ENCODE results near the gene ABHD14A.

The ABHD14A gene

GRCh38 chr3:51961602-51962569, 13.0 kb upstream of the ABHD14A start:
- DNase-seq (ENCODE audit: low spot score), result no peak
- no peak overlapping the region for H3K27ac ChIP-seq (ENCODE audit: poor library complexity, severe bottlenecking)
- no peaks in the 10 kb centered on the region for H3K27me3 ChIP-seq (ENCODE audit: insufficient read depth, poor library complexity, severe bottlenecking)
- H3K9me3 ChIP-seq (ENCODE audit: severe bottlenecking), result no peaks in the 10 kb centered on the region
- TF ChIP-seq, protein P1, sequence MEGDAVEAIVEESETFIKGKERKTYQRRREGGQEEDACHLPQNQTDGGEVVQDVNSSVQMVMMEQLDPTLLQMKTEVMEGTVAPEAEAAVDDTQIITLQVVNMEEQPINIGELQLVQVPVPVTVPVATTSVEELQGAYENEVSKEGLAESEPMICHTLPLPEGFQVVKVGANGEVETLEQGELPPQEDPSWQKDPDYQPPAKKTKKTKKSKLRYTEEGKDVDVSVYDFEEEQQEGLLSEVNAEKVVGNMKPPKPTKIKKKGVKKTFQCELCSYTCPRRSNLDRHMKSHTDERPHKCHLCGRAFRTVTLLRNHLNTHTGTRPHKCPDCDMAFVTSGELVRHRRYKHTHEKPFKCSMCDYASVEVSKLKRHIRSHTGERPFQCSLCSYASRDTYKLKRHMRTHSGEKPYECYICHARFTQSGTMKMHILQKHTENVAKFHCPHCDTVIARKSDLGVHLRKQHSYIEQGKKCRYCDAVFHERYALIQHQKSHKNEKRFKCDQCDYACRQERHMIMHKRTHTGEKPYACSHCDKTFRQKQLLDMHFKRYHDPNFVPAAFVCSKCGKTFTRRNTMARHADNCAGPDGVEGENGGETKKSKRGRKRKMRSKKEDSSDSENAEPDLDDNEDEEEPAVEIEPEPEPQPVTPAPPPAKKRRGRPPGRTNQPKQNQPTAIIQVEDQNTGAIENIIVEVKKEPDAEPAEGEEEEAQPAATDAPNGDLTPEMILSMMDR (IDR thresholded peaks at IDR 0.05; ENCODE audit: poor library complexity, severe bottlenecking), result no peak
- H3K4me1 ChIP-seq (ENCODE audit: insufficient read depth, poor library complexity, severe bottlenecking), result no peaks in the 10 kb centered on the region
- ATAC-seq (ENCODE audit: low read depth), result no peak
- H3K4me3 ChIP-seq (ENCODE audit: severe bottlenecking), result no peak overlapping the region
- no peaks in the 10 kb centered on the region for H3K36me3 ChIP-seq (ENCODE audit: low read depth)

DNA sequence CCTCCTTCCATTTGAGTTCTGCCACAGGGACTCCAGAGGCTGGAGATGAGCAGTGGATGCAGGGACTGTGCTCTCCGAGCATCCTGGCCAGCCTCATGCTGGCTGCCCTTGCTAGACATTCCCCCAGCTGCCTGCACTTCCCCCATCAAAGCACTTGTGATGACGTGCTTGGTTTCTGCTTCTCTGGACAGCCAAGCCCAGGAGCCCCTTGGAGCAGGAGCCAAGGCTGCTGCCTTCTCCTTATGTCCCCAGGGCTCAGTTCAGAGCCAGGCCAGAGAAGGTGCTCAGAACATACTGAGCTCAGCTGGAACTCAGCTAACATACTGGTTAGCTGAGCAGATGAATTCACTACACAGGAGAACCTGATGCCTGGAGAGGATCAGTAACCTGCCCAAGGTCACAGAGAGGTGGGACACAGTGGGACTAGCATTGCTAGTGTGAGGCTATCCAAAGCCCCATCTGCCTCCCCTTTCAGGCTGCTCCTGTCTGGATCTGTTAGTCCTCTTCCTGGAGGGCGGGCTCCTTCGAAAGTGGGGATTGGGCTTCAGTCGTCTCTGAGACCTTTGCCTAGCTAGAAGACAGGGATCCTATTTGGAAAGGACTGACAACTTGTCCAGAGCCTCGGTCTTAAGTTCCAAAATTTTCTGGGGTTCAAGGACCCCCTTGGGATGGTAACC, 11.9 kb upstream of the ABHD14A start:
- Histone ChIP-seq H3K9me3 (ENCODE audit: severe bottlenecking) (no peaks in the 10 kb centered on the region), H3K4me1 (ENCODE audit: insufficient read depth, poor library complexity, severe bottlenecking) (no peaks in the 10 kb centered on the region), H3K27ac (ENCODE audit: poor library complexity, severe bottlenecking) (no peak overlapping the region), H3K4me3 (ENCODE audit: severe bottlenecking) (no peak overlapping the region), H3K36me3 (ENCODE audit: low read depth) (no peaks in the 10 kb centered on the region), H3K27me3 (ENCODE audit: insufficient read depth, poor library complexity, severe bottlenecking) (no peaks in the 10 kb centered on the region)
- DNase-seq (ENCODE audit: low spot score) (no peak), ATAC-seq (ENCODE audit: low read depth) (no peak)
- TF ChIP-seq, protein P1 (IDR thresholded peaks at IDR 0.05; ENCODE audit: poor library complexity, severe bottlenecking), result no peak

- DNase-seq (ENCODE audit: low spot score), result peak; percentile 55
- Histone ChIP-seq H3K4me1 (ENCODE audit: insufficient read depth, poor library complexity, severe bottlenecking) (no peaks in the 10 kb centered on the region), H3K36me3 (ENCODE audit: low read depth) (no peaks in the 10 kb centered on the region), H3K27me3 (ENCODE audit: insufficient read depth, poor library complexity, severe bottlenecking) (no peaks in the 10 kb centered on the region), H3K4me3 (ENCODE audit: severe bottlenecking) (no peak overlapping the region), H3K27ac (ENCODE audit: poor library complexity, severe bottlenecking) (no peak overlapping the region), H3K9me3 (ENCODE audit: severe bottlenecking) (no peaks in the 10 kb centered on the region)
- no peak for ATAC-seq (ENCODE audit: low read depth)
- TF ChIP-seq, protein P1 (IDR thresholded peaks at IDR 0.05; ENCODE audit: poor library complexity, severe bottlenecking), result no peak
These were observed 10.9 kb upstream of the ABHD14A start for GRCh38 chr3:51963951-51964451.

DNA sequence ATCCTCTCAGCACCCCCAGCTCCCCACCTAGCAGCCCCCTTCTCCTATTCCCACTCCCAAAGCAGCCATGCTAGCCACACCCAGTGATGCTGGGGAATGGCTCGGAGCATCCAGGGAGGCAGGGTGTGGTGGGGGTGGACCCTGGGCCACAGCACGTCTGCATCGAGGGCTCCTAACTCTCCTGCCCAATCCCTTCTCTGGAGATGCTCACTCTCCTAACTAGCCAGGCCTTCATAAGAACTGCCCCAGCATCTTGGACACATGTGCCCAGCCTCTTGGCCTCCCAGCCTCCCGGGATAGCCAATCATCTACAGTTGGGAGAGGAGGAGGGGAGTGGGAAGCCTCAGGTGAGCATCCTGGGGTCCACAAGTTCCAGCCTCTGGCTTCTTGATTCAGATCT, 10.3 kb upstream of the ABHD14A start:
- no peak for ATAC-seq (ENCODE audit: low read depth)

More for the DNA sequence above, 10.3 kb upstream of the ABHD14A start:
- no peaks in the 10 kb centered on the region for H3K27me3 ChIP-seq (ENCODE audit: insufficient read depth, poor library complexity, severe bottlenecking)
- TF ChIP-seq, protein P1 (IDR thresholded peaks at IDR 0.05; ENCODE audit: poor library complexity, severe bottlenecking), result no peak
- no peak for DNase-seq (ENCODE audit: low spot score)
- no peak overlapping the region for H3K4me3 ChIP-seq (ENCODE audit: severe bottlenecking)
- no peaks in the 10 kb centered on the region for H3K36me3 ChIP-seq (ENCODE audit: low read depth)
- no peaks in the 10 kb centered on the region for H3K9me3 ChIP-seq (ENCODE audit: severe bottlenecking)
- no peaks in the 10 kb centered on the region for H3K4me1 ChIP-seq (ENCODE audit: insufficient read depth, poor library complexity, severe bottlenecking)
- H3K27ac ChIP-seq (ENCODE audit: poor library complexity, severe bottlenecking), result no peak overlapping the region
